Activated T-cell treated with anti-CD3 and anti-CD28 coated beads, Interleukin-2, amount 50 U/mL, for 72 hours (primary cell): Measurements from ENCODE around the gene SNRNP48. TPM values are rescaled to one million over a fixed set of nuclear protein-coding genes. Genes with fewer than 3 reads are reported as not detected.

Experiments
- ATAC-seq, 2 donors: fragments of 150-1000 bp; cut with Tn5 transposase; replicated peaks in 1 of 2; 2 replicates each; pipeline ENCODE4 v1.10.0; 2021; ENCODE audit warnings: moderate library complexity in 2 of 2, mild to moderate bottlenecking in 1 of 2
- DNase-seq, 2 donors: peaks; one replicate each; pipeline ENCODE4 v3.0.0; 2021 to 2022; ENCODE audit warnings: mixed read lengths in 1 of 2
- H3K27ac Mint-ChIP-seq: one replicate; pipeline ENCODE4 v1.8.0; 2022; ENCODE audit warnings: mild to moderate bottlenecking, moderate library complexity, mixed read lengths
- H3K27me3 Mint-ChIP-seq: one replicate; pipeline ENCODE4 v1.8.0; 2022; ENCODE audit warnings: low read depth, mixed read lengths
- H3K36me3 Mint-ChIP-seq, 2 donors: one replicate each; pipeline ENCODE4 v1.8.0; 2022; ENCODE audit warnings: mixed read lengths in 2 of 2, mild to moderate bottlenecking in 1 of 2; ENCODE audit not compliant: insufficient read depth in 2 of 2
- H3K4me1 Mint-ChIP-seq: one replicate; pipeline ENCODE4 v1.8.0; 2022; ENCODE audit warnings: low read depth, mixed read lengths
- H3K4me3 Mint-ChIP-seq, 2 donors: one replicate each; pipeline ENCODE4 v1.8.0; 2022; ENCODE audit warnings: mild to moderate bottlenecking in 2 of 2, mixed read lengths in 2 of 2, moderate library complexity in 2 of 2
- H3K9me3 Mint-ChIP-seq, 2 donors: one replicate each; pipeline ENCODE4 v1.8.0; 2022; ENCODE audit warnings: mixed read lengths in 2 of 2
- total RNA-seq, 2 donors: library from RNA; stranded (reverse); gene quantifications; one replicate each; pipeline ENCODE4 v1.2.3, GENCODE V29; 2022

SNRNP48 gene
- total RNA-seq, 2 donors from 2014 or later = 23.8 to 26.9 TPM

DNA sequence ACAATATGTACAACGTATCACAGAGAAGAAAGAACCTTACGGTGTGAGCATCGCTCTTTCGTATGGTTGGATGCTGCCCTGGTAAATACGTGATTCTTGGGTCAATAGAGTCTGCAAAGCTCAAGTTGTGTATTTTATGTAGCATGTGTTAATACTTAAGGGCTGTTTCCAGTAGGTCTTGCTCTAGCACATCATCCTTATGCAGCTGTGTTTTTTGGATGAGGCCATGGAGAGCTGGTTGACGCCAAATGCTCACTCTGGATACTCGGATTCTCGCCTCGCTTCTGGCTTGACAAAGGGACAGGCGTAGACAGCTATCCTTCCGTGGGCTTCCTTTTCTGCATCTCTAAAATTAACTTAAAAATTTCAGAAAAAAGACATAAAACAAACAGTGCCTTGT is 38.9 kb downstream of the SNRNP48 start:
- no peak for DNase-seq
- ATAC-seq = no peak
- Mint-ChIP-seq H3K4me1 (no peaks in the 10 kb centered on the region), H3K27ac (no peak overlapping the region), H3K9me3 (no peaks in the 10 kb centered on the region), H3K4me3 (no peak overlapping the region), H3K27me3 (no peaks in the 10 kb centered on the region), H3K36me3 (no peaks in the 10 kb centered on the region)

DNA sequence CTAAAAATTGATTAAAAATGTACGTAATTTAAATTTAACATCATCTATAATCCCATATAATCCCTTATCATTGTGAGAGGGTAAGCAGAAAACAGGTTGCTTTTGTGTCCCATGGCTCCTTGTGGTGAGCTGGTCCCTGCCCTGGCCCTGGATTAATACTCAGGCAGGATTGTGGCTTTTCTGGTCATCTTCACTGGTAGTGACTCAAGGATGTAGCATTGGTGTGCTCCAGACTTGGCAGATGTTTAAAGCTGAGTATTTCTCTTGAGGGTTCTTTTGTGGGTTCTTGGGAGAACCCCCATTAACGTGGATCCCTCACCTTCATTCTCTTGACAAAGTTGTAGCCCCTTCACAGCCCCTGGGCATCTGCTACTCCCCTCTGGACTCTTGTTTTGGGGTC is 39.3 kb downstream of the SNRNP48 start:
- Mint-ChIP-seq H3K4me1 (no peaks in the 10 kb centered on the region), H3K36me3 (no peaks in the 10 kb centered on the region), H3K27ac (no peak overlapping the region), H3K27me3 (no peaks in the 10 kb centered on the region), H3K9me3 (no peaks in the 10 kb centered on the region), H3K4me3 (no peak overlapping the region)
- ATAC-seq = no peak
- no peak for DNase-seq

- Mint-ChIP-seq H3K4me3 (no peak overlapping the region), H3K36me3 (no peaks in the 10 kb centered on the region), H3K9me3 (no peaks in the 10 kb centered on the region), H3K4me1 (no peaks in the 10 kb centered on the region), H3K27me3 (peaks cover 2% of the 10 kb centered on the region), H3K27ac (no peak overlapping the region)
- DNase-seq (no peak), ATAC-seq (no peak)
Measured at GRCh38 chr6:7630792-7631191, 40.8 kb downstream of the SNRNP48 start.

DNA sequence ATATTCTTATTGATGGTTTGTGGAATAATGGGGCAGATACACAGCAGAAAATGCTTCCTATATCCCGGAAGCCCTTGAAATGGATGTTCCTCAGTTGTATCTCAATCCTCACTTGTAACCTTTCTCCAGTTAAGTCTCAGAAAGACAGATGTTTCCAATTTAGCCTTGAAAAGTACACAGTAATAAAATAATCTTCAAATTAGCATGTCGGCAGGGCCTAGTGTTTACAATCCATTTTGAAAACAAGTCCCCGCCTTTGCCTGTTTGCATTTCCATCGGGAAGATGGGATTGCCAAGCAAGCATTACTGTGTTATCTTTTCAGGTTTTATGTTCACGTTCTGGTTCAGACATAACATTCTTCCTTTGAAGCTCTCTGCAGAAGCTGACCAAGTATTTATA is 41.5 kb downstream of the SNRNP48 start:
- Mint-ChIP-seq H3K4me1 (no peaks in the 10 kb centered on the region), H3K4me3 (no peak overlapping the region), H3K9me3 (no peaks in the 10 kb centered on the region), H3K27ac (no peak overlapping the region), H3K36me3 (no peaks in the 10 kb centered on the region), H3K27me3 (peaks cover 7% of the 10 kb centered on the region)
- no peak for DNase-seq
- ATAC-seq = no peak

DNA sequence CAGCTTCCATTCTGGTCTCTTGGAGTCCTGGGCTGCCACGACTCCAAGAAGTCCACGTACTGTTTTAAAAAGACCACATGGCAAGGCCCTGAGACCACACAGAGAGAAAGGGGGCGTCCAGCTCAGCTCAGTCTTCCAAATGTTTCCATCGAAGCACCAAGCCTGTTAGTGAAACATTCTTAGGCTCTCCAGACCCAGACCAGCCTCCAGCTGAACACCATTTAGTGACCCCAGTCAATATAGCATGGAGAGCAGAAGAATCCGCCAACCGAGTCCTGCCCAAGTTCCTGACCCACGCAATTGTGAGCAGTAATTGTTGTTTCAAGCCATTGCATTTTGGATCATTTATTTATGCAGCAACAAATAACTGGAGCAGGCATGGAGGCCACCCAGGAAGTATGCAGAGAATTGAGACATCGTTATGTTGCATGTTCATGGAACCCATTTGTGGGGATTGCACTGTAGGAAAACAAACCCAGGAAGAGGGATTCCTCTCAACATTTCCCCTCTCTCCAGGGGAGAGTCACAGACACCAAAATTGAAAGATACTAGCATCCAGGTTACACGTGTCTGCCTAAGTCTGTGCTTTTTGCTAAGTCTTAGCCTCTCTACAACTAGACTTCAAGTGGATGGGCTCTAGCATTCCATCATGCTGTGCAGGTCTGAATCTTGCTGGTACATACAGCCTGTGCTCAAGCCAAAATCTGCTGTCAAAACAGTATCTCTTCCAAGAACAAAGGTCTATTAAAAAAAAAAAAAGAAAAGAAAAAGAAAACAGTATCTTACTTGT is 42.7 kb downstream of the SNRNP48 start:
- Mint-ChIP-seq H3K4me1 (no peaks in the 10 kb centered on the region), H3K27ac (no peak overlapping the region), H3K36me3 (no peaks in the 10 kb centered on the region), H3K4me3 (no peak overlapping the region), H3K27me3 (peaks cover 7% of the 10 kb centered on the region), H3K9me3 (no peaks in the 10 kb centered on the region)
- no peak for DNase-seq
- ATAC-seq = no peak

- no peaks in the 10 kb centered on the region for H3K9me3 Mint-ChIP-seq
- no peak overlapping the region for H3K27ac Mint-ChIP-seq
- peaks cover 7% of the 10 kb centered on the region for H3K27me3 Mint-ChIP-seq
- ATAC-seq = no peak
- H3K4me3 Mint-ChIP-seq = no peak overlapping the region
- no peak for DNase-seq
- no peaks in the 10 kb centered on the region for H3K4me1 Mint-ChIP-seq
- H3K36me3 Mint-ChIP-seq = no peaks in the 10 kb centered on the region
Measured at GRCh38 chr6:7633361-7633760, 43.4 kb downstream of the SNRNP48 start.

DNA sequence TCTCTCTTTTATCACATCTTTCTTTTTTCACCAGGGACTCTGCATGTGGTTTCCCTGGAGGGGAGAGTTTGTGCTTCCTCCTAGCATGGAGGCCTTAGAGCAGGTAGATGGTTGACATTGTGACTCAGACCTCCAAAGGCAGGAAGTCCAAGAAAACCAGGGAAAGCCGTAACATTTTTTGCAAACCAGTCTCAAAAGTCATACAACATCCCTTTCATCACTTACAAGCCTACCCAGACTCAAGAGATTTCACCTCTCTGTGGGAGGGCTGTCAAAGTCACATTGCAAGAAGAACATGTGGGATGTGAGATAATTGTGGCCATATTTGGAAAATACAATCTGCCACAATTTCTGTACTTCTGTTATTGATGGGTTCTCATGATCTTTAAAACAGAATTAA is 46.2 kb downstream of the SNRNP48 start:
- peaks cover 7% of the 10 kb centered on the region for H3K27me3 Mint-ChIP-seq
- DNase-seq = no peak
- no peak overlapping the region for H3K27ac Mint-ChIP-seq
- H3K4me3 Mint-ChIP-seq = no peak overlapping the region
- ATAC-seq = no peak
- H3K36me3 Mint-ChIP-seq = no peaks in the 10 kb centered on the region
- H3K4me1 Mint-ChIP-seq = no peaks in the 10 kb centered on the region
- no peaks in the 10 kb centered on the region for H3K9me3 Mint-ChIP-seq

- Mint-ChIP-seq H3K27me3 (peaks cover 7% of the 10 kb centered on the region), H3K27ac (no peak overlapping the region), H3K9me3 (no peaks in the 10 kb centered on the region), H3K4me1 (no peaks in the 10 kb centered on the region), H3K4me3 (no peak overlapping the region), H3K36me3 (no peaks in the 10 kb centered on the region)
- ATAC-seq (no peak), DNase-seq (no peak)
Measured at GRCh38 chr6:7637533-7637932, 47.5 kb downstream of the SNRNP48 start.

DNA sequence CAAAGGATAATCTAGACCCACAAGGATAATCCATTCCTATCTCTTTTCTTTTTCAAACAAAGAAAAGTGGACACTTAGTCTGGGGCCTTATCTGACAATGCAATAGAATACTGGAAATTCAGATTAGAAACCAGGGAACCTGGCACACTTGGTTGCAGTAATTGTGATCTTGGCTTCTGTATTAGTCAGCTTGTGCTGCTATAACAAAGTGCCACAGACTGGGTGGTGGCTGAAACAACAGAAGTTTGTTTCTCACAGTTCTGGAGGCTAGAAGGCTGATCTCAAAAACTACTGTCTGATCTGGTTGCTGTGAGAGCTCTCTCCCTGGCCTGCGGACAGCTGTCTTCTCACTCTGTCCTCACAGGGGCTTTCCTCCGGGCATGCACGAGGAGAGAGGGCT is 49.4 kb downstream of the SNRNP48 start:
- ATAC-seq = no peak
- H3K27me3 Mint-ChIP-seq = peaks cover 7% of the 10 kb centered on the region
- no peak for DNase-seq
- no peaks in the 10 kb centered on the region for H3K4me1 Mint-ChIP-seq
- no peak overlapping the region for H3K4me3 Mint-ChIP-seq
- no peak overlapping the region for H3K27ac Mint-ChIP-seq
- H3K9me3 Mint-ChIP-seq = no peaks in the 10 kb centered on the region
- H3K36me3 Mint-ChIP-seq = no peaks in the 10 kb centered on the region

DNA sequence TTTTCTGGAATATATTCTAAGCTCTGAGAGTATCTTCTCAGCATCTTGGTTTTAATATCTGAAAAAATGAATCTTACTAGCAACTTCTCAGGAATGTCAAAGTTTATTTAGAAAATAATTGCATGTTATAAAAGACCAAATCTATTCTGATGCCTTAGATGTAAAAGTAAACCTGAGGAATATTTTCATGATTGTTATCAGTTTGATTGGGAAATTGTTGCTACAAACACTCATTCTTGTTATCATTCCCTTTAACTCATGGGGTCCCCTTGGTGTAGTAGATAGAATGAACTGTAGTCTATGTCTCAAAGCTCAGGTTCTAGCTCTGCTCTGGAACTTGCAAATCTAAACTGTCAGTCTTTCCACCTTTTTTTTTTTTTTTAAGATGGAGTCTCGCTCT is 50.0 kb downstream of the SNRNP48 start:
- Mint-ChIP-seq H3K4me1 (no peaks in the 10 kb centered on the region), H3K27me3 (peaks cover 7% of the 10 kb centered on the region)

GRCh38 chr6:7640607-7641577 is 50.9 kb downstream of the SNRNP48 start:
- Mint-ChIP-seq H3K4me3 (no peak overlapping the region), H3K36me3 (no peaks in the 10 kb centered on the region), H3K9me3 (peaks cover 0 to 2% of the 10 kb centered on the region in 2 donors), H3K27me3 (peaks cover 10% of the 10 kb centered on the region), H3K27ac (no peak overlapping the region), H3K4me1 (no peaks in the 10 kb centered on the region)
- no peak for DNase-seq
- peak in 1 of 2 donors; percentile 51 for ATAC-seq

More for the DNA sequence above, 50.0 kb downstream of the SNRNP48 start:
- H3K4me3 Mint-ChIP-seq = no peak overlapping the region
- ATAC-seq (no peak), DNase-seq (no peak)
- H3K36me3 Mint-ChIP-seq = no peaks in the 10 kb centered on the region
- peaks cover 0 to 2% of the 10 kb centered on the region in 2 donors for H3K9me3 Mint-ChIP-seq
- no peak overlapping the region for H3K27ac Mint-ChIP-seq

- Mint-ChIP-seq H3K27ac (no peak overlapping the region), H3K36me3 (no peaks in the 10 kb centered on the region), H3K4me3 (no peak overlapping the region), H3K4me1 (peaks cover 10% of the 10 kb centered on the region), H3K27me3 (peaks cover 7% of the 10 kb centered on the region), H3K9me3 (peaks cover 0 to 2% of the 10 kb centered on the region in 2 donors)
- DNase-seq = no peak
- no peak for ATAC-seq
Measured at GRCh38 chr6:7642791-7643190, 52.8 kb downstream of the SNRNP48 start.

DNA sequence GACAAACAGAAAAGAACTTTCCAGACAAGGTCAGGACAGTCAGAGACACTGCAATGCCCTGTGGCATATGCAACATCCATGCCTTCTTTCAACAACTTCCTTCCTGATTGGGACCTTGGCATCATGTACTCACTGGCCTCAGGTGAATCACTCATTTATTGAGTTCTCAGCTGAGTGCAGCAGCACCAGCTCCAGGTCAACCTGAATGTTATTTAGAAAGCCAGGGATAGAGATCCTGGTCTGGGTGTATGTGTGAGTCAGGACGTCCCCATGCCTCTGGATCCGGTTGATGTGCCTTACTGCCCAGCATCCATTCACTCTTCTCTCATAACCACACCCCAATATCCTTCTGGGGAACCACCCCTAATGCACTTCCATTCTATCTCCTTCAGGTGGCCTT is 54.4 kb downstream of the SNRNP48 start:
- H3K27me3 Mint-ChIP-seq = peaks cover 7% of the 10 kb centered on the region
- H3K9me3 Mint-ChIP-seq = peaks cover 0 to 2% of the 10 kb centered on the region in 2 donors
- no peak overlapping the region for H3K4me3 Mint-ChIP-seq
- no peaks in the 10 kb centered on the region for H3K36me3 Mint-ChIP-seq
- H3K27ac Mint-ChIP-seq = no peak overlapping the region
- ATAC-seq (no peak), DNase-seq (no peak)
- H3K4me1 Mint-ChIP-seq = peaks cover 14% of the 10 kb centered on the region
